Transverse colon (tissue), 4 donors: Measurements from ENCODE around the gene DNLZ. TPM values are rescaled to one million over a fixed set of nuclear protein-coding genes. Genes with fewer than 3 reads are reported as not detected.

ENCODE experiments used
- DNase-seq: peaks from one replicate; pipeline ENCODE4 v3.0.0-alpha.2; 2019
- H3K27ac ChIP-seq, 4 donors: fragments of 200-600 bp; sonication (generic); 2 replicates each; pipeline ENCODE4 v1.5.1; 2016 to 2018; ENCODE audit warnings: inconsistent platforms in 4 of 4
- H3K27me3 ChIP-seq: fragments of 200-600 bp; sonication (generic); 2 replicates; pipeline ENCODE4 v1.5.1; 2017; ENCODE audit warnings: inconsistent platforms
- H3K36me3 ChIP-seq, 4 donors: fragments of 200-600 bp; sonication (generic); 2 replicates each; pipeline ENCODE4 v1.5.1; 2017 to 2019; ENCODE audit warnings: inconsistent platforms in 4 of 4
- H3K4me1 ChIP-seq, 4 donors: fragments of 200-600 bp; sonication (generic); 2 replicates each; pipeline ENCODE4 v1.5.1; 2017 to 2020; ENCODE audit warnings: inconsistent platforms in 4 of 4
- H3K4me3 ChIP-seq, 4 donors: fragments of 200-600 bp; sonication (generic); 1 replicate in 1 of 4; 2 replicates in 3 of 4; pipeline versions ENCODE4 v1.5.1 to v1.6.1; 2017 to 2019; ENCODE audit warnings: inconsistent platforms in 4 of 4
- H3K9me3 ChIP-seq, 2 donors: fragments of 200-600 bp; sonication (generic); 2 replicates each; pipeline ENCODE4 v1.5.1; 2017 to 2019; ENCODE audit warnings: inconsistent platforms in 2 of 2
- CTCF ChIP-seq, 5 experiments: fragments of 200-600 bp in 3 of 5; fragments of 450-650 bp in 2 of 5; sonication (generic) in 3 of 5; IDR thresholded peaks; 1 replicate in 2 of 5; 2 replicates in 3 of 5; pipeline ENCODE4 v1.5.1; 2016 to 2017; ENCODE audit warnings: antibody characterized with exemption in 5 of 5, inconsistent platforms in 3 of 5, mild to moderate bottlenecking in 2 of 5, moderate library complexity in 1 of 5
- EP300 ChIP-seq: sonication (generic); formaldehyde crosslinking; IDR thresholded peaks from one replicate; pipeline ENCODE4 v1.6.1; 2017; ENCODE audit warnings: antibody characterized with exemption, low read depth
- POLR2A ChIP-seq: fragments of 450-650 bp; IDR thresholded peaks from one replicate; pipeline ENCODE4 v1.6.1; 2016; ENCODE audit warnings: antibody characterized with exemption, mild to moderate bottlenecking, moderate library complexity
- POLR2AphosphoS5 ChIP-seq, 3 donors: sonication (generic); formaldehyde crosslinking; IDR thresholded peaks; one replicate each; pipeline ENCODE4 v1.6.1; 2016; ENCODE audit warnings: antibody characterized with exemption in 3 of 3
- WGBS, 2 donors: methylation state at CpG; one replicate each; pipeline ENCODE4 v1.1.5; 2018; ENCODE audit warnings: low coverage in 1 of 2; 5-methylcytosine and 5-hydroxymethylcytosine counted together
- in situ Hi-C, 4 donors: fragments of 200-750 bp; cut with MboI; loops; one replicate each; pipeline versions ENCODE4 v1.15.0 to v1.15.1; 2017; ENCODE audit warnings: low sequenced_read_pairs in 3 of 4, low pct_ligation_motif_present in 1 of 4, low pct_unique_long_range_greater_than_20kb in 1 of 4
- intact Hi-C: fragments of 100-400 bp; cut with DNase I; formaldehyde crosslinking; loops from one replicate; pipeline ENCODE4 v1.15.1; 2023; ENCODE audit warnings: low total_unique reads
- total RNA-seq, 4 donors: library from RNA; depleted of rRNA; stranded (reverse); fragments of >200 nt; gene quantifications; one replicate each; pipeline ENCODE4 v1.1.0, GENCODE V29; 2016

Gene DNLZ
- total RNA-seq, 4 donors from 2014 or later, result 6.7 to 17.3 (median 10.4) TPM

DNA sequence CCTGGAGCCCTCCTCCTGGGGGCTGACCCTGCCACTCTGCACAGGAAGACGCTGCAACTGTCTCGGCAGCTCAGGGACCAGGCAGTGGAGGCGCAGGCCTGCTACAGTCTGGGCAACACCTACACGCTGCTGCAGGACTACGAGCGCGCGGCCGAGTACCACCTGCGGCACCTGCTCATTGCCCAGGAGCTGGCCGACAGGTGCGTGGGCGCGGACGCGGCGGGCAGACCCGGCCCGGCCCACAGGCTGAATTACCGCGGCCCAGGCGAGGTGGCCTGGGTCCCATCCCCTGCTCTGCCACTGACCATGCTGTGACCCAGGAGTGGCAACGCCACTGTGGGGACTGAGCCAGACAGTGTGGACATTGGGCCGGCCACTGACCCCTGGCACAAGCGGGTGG is 25.0 kb downstream of the DNLZ start:
- no peaks in the 10 kb centered on the region for H3K9me3 ChIP-seq
- no peak overlapping the region for H3K27ac ChIP-seq
- no peaks in the 10 kb centered on the region for H3K36me3 ChIP-seq
- no peak for DNase-seq
- H3K4me1 ChIP-seq, result peaks cover 11 to 16% (median 15%) of the 10 kb centered on the region in 4 donors
- TF ChIP-seq POLR2A (no peak), EP300 (no peak), POLR2AphosphoS5 (IDR thresholded peaks at IDR 0.05) (no peak), CTCF (IDR thresholded peaks at IDR 0.05) (no peak)
- H3K27me3 ChIP-seq, result peaks cover 8% of the 10 kb centered on the region
- in situ Hi-C loops (no loop called here), intact Hi-C loops (loop anchor here (2.0 to 10.0 kb wide), 2 partner anchors 26 to 66 kb away; partner anchors contain the start of gene SNAPC4)
- no peak overlapping the region for H3K4me3 ChIP-seq
- WGBS, 2 donors, result 83% methylated on average over 24 of the region's 25 CpGs; no CpG with 5 or more reads in 1 of the 2 donors

- no peak for DNase-seq
- intact Hi-C loops (loop anchor here (2.0 to 10.0 kb wide), 2 partner anchors 27 to 67 kb away; partner anchors contain the start of gene SNAPC4), in situ Hi-C loops (no loop called here)
- H3K27me3 ChIP-seq, result peaks cover 8% of the 10 kb centered on the region
- no peak overlapping the region for H3K4me3 ChIP-seq
- TF ChIP-seq EP300 (no peak), POLR2A (no peak), CTCF (IDR thresholded peaks at IDR 0.05) (no peak), POLR2AphosphoS5 (IDR thresholded peaks at IDR 0.05) (no peak)
- peaks cover 8 to 10% (median 9%) of the 10 kb centered on the region in 4 donors for H3K4me1 ChIP-seq
- H3K27ac ChIP-seq, result no peak overlapping the region
- H3K9me3 ChIP-seq, result no peaks in the 10 kb centered on the region
- no peaks in the 10 kb centered on the region for H3K36me3 ChIP-seq
- WGBS, 2 donors, result 82% methylated on average over 26 of the region's 43 CpGs; no CpG with 5 or more reads in 1 of the 2 donors
Observed at GRCh38 chr9:136337416-136338395, 25.8 kb downstream of the DNLZ start.

DNA sequence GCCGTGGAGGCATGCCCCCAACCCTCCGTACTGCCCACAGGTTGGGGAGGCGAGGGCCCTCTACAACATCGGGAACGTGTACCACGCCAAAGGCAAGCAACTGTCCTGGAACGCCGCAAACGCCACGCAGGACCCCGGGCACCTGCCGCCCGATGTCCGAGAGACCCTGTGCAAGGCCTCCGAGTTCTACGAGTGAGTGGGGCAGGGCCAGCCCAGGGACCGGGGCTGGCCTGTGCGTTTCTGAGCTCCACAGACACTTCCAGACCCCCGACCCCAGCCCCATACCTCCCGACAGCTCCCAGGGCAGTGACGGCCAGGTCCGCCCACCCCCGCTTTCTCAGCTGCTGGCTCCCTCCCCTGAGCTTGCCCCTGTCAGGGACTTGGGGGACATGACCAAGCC is 26.7 kb downstream of the DNLZ start:
- intact Hi-C loops, result loop anchor here (10.0 kb wide), 1 partner anchor 68 kb away; the partner anchor contains the start of gene SNAPC4
- H3K9me3 ChIP-seq, result no peaks in the 10 kb centered on the region
- no peak overlapping the region for H3K27ac ChIP-seq
- H3K27me3 ChIP-seq, result peaks cover 1% of the 10 kb centered on the region
- no peak for TF ChIP-seq EP300
- TF ChIP-seq CTCF (IDR thresholded peaks at IDR 0.05), result no peak
- no peak for TF ChIP-seq POLR2AphosphoS5 (IDR thresholded peaks at IDR 0.05)
- TF ChIP-seq POLR2A, result no peak
- in situ Hi-C loops, result no loop called here
- H3K4me1 ChIP-seq, result peaks cover under 1 to 3% (median 2%) of the 10 kb centered on the region in 4 donors
- no peak for DNase-seq
- H3K4me3 ChIP-seq, result no peak overlapping the region
- H3K36me3 ChIP-seq, result no peaks in the 10 kb centered on the region
- WGBS, 2 donors, result 87% methylated on average over 20 of the region's 23 CpGs; no CpG with 5 or more reads in 1 of the 2 donors

DNA sequence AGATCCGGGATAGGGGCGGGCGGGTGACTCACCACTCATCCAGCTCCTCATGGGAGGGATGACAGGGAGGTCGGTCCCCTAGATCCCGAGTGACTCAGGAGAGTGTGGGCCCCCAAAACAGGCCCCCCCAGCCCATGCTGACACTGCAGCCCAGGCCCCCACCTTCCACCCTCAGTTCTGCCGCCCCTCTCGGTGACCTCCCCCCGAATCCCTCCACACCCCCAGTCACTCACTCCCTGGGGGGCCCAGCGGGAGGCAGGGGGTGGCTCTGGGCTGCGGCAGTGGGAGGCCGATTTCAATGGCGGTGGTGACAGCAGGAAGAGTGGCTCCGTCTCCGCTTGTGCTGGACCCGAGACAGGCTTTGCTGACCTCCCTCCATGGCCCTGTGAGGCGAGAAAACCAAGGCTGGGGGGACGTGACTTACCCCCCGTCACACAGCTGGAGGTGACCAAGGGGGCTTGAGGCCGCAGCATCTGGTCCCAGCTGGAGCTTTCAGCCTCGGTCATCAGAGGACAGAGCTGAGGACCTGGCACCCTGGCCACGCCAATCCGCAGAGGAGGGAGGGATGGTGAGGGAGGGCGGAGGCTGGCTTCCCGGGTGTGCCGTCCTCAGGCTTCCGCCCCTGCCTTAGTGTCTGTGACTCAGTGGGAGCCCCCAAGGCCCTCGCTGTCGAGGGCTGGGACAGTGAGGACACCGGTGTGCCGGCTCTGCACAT is 27.2 kb downstream of the DNLZ start:
- no peak for DNase-seq
- in situ Hi-C loops, result no loop called here
- intact Hi-C loops, result loop anchor here (10.0 kb wide), 1 partner anchor 68 kb away; the partner anchor contains the start of gene SNAPC4
- Histone ChIP-seq H3K27ac (peak overlapping the region in 2 of 4 donors; percentile 8 to 29), H3K4me1 (no peaks in the 10 kb centered on the region), H3K4me3 (no peak overlapping the region), H3K27me3 (no peaks in the 10 kb centered on the region), H3K9me3 (no peaks in the 10 kb centered on the region), H3K36me3 (no peaks in the 10 kb centered on the region)
- TF ChIP-seq POLR2AphosphoS5 (IDR thresholded peaks at IDR 0.05) (peak in 1 of 3 donors; percentile 33), EP300 (no peak), POLR2A (no peak)
- WGBS, 2 donors, result 67% methylated on average over 23 of the region's 30 CpGs; no CpG with 5 or more reads in 1 of the 2 donors
